ENCODE data around the gene PHF21A. TPM values are rescaled to one million over a fixed set of nuclear protein-coding genes. Genes with fewer than 3 reads are reported as not detected.
"Not testable (repeated sequence)": the region's sequence is repeated elsewhere in the genome, so short reads cannot be mapped to it uniquely, and the experiment has no call there.

PHF21A gene
- total RNA-seq, 1 donor from 2014 or later, result 69.7 TPM

DNA sequence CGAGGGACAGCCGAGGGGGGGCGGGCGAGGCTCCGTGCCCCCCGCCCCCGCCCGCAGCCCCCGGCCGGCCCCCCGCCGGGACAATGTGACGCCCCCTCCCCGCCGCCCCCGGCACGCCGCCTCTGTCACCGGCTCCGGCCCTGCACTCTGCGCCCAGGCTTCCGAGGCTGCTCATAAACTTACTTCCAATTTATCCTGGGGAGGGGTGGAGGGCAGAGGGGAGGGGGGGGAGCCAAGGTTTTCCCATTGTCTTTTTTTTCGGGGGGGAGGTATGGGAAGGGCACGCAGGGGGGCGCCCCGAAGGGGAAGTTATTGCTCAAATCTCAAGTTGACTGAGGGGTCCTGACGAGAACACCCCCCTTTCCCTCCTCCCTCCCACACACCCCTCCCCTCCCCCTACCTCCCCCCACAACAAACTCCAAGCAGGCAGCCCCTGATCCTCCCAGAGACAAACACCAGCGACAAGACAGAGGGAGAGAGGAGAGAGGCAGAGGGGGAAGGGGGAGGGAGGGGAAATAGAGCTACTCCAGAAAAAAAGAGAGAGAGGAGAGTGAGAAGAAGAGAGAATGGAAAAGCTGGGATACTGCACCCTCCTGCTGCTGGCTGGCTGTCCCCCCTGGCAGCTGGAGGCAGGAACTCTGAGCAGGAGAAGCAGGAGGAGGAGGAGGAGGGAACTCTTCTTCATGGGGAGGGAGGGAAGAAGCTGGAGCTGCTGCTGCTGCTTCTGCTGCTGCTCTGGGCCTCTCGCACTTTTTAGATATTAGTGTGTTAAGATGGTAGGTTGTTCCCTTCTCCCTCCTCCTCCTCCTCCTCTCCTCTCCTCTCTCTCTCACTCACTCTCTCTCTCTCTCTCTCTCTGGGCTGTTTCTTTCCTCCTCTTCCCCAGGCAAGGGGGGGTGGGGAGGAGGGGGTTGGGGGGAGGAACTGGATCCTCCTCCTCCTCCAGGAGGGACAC lies 631 bp downstream of the PHF21A start:
- H3K4me1 ChIP-seq, result peaks cover 0 to 26% of the 10 kb centered on the region in 2 donors
- intact Hi-C loops (cut with DNase I), result loop anchor here (5.0 to 10.0 kb wide), 6 partner anchors 117 to 1553 kb away; partner anchors contain the start of genes CD82, DGKZ and PEX16
- TF ChIP-seq, protein P1, sequence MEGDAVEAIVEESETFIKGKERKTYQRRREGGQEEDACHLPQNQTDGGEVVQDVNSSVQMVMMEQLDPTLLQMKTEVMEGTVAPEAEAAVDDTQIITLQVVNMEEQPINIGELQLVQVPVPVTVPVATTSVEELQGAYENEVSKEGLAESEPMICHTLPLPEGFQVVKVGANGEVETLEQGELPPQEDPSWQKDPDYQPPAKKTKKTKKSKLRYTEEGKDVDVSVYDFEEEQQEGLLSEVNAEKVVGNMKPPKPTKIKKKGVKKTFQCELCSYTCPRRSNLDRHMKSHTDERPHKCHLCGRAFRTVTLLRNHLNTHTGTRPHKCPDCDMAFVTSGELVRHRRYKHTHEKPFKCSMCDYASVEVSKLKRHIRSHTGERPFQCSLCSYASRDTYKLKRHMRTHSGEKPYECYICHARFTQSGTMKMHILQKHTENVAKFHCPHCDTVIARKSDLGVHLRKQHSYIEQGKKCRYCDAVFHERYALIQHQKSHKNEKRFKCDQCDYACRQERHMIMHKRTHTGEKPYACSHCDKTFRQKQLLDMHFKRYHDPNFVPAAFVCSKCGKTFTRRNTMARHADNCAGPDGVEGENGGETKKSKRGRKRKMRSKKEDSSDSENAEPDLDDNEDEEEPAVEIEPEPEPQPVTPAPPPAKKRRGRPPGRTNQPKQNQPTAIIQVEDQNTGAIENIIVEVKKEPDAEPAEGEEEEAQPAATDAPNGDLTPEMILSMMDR (IDR thresholded peaks at IDR 0.05), result no peak
- H3K27ac ChIP-seq, result peak overlapping the region; percentile 88 to 95
- no peaks in the 10 kb centered on the region for H3K9me3 ChIP-seq
- H3K4me3 ChIP-seq, result peak overlapping the region; percentile 69 to 95
- no peaks in the 10 kb centered on the region for H3K27me3 ChIP-seq
- no peaks in the 10 kb centered on the region for H3K36me3 ChIP-seq
- peak in 1 of 2 donors; percentile 67 for DNase-seq (ENCODE audit: low spot score in 2 of 2)

DNA sequence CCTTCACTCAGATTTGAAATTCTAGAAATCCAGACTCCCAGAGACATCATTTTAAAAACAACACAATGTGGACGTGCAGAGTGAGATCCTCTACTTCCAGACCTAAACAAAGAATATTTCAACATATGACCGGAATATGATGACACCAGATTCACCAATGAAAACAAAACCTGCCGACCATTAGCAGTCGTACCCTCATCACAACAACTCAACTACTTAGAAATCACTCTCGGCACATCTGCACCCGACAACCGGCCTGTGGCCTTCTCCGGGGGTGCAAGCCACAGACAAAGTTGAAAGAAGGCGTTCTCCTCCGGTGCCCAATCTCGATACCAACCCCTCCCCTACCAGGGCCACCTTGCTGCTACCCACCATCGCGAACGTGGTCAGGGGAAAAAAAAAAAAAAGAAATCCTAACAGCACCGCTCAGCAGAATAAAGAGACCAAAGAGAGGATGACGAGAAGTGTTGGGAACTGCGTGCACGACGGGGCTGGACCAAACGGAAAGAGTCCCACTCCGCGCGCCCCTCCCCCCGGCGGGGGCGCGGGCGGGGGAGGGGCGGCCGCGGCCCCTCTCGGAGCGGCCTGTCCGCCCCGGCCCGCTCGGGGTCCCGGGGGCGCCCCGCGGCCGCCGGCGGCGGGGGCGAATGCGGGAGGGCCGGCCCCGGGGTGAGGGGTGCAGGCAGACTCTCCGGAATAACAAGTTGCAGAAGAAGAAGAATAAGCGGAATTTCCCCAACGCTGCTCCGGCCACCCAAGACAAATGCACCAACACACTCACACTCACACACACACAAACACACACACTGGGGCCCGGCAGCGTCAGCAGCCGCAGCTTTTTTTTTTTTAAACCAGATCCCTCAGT lies 1.7 kb downstream of the PHF21A start:
- TF ChIP-seq, protein P1 (IDR thresholded peaks at IDR 0.05), result no peak
- peak overlapping the region; percentile 69 to 95 for H3K4me3 ChIP-seq
- peak in 1 of 2 donors; percentile 72 for DNase-seq (ENCODE audit: low spot score in 2 of 2)
- intact Hi-C loops (cut with DNase I), result loop anchor here (5.0 to 10.0 kb wide), 7 partner anchors 118 to 1552 kb away; partner anchors contain the start of genes CD82, DGKZ and PEX16
- H3K27me3 ChIP-seq, result no peaks in the 10 kb centered on the region
- no peaks in the 10 kb centered on the region for H3K36me3 ChIP-seq
- peaks cover 0 to 26% of the 10 kb centered on the region in 2 donors for H3K4me1 ChIP-seq
- H3K27ac ChIP-seq, result peak overlapping the region; percentile 88 to 95
- H3K9me3 ChIP-seq, result no peaks in the 10 kb centered on the region

GRCh38 chr11:46118702-46119351 lies 2.4 kb downstream of the PHF21A start:
- DNase-seq (ENCODE audit: low spot score in 2 of 2), result no peak
- Histone ChIP-seq H3K27me3 (no peaks in the 10 kb centered on the region), H3K36me3 (no peaks in the 10 kb centered on the region), H3K4me1 (peaks cover 0 to 26% of the 10 kb centered on the region in 2 donors), H3K27ac (peak overlapping the region; percentile 83 to 95), H3K9me3 (no peaks in the 10 kb centered on the region), H3K4me3 (peak overlapping the region; percentile 69 to 95)
- TF ChIP-seq, protein P1 (IDR thresholded peaks at IDR 0.05), result no peak
- intact Hi-C loops (cut with DNase I), result loop anchor here (10.0 kb wide), 1 partner anchor 154 kb away; no protein-coding TSS in a partner anchor

DNA sequence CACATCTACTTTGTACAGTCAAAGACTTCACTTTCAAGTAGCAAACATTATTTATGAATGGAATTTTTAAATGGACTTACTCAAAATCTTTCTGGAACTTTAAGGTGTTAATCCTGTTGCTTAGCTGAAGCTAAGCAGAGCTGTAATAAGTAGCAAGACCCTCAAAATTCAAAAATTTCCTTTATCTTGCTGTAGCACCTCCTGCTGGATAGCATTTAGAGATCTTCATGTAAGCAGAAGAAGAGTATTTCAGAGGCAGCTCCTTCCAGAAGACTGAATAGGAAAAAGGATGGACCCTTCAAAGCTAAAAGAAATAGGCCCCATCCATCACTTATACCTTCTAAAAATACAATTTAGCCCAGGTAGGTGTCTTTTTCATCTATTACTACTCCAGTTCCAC lies 3.4 kb downstream of the PHF21A start:
- Histone ChIP-seq H3K9me3 (no peaks in the 10 kb centered on the region), H3K4me3 (peak overlapping the region in 1 of 2 donors; percentile 69), H3K27ac (no peak overlapping the region), H3K27me3 (no peaks in the 10 kb centered on the region), H3K4me1 (peaks cover 0 to 22% of the 10 kb centered on the region in 2 donors), H3K36me3 (no peaks in the 10 kb centered on the region)
- intact Hi-C loops (cut with DNase I), result loop anchor here (10.0 kb wide), 1 partner anchor 153 kb away; no protein-coding TSS in a partner anchor
- DNase-seq (ENCODE audit: low spot score in 2 of 2), result no peak
- TF ChIP-seq, protein P1 (IDR thresholded peaks at IDR 0.05), result no peak

GRCh38 chr11:46116712-46117037 lies 4.6 kb downstream of the PHF21A start:
- peak overlapping the region in 1 of 2 donors; percentile 16 for H3K27ac ChIP-seq
- not testable (repeated sequence) for DNase-seq (ENCODE audit: low spot score in 2 of 2); H3K36me3 ChIP-seq; H3K9me3 ChIP-seq; H3K27me3 ChIP-seq; H3K4me3 ChIP-seq
- intact Hi-C loops (cut with DNase I), result loop anchor here (10.0 kb wide), 1 partner anchor 152 kb away; no protein-coding TSS in a partner anchor
- peaks cover 0 to 21% of the 10 kb centered on the region in 2 donors for H3K4me1 ChIP-seq

All from ascending aorta (tissue), 2 donors.